DMS114 treated with DMSO at 0.1 percent for 48 hours (cell line): Measurements from ENCODE around the gene TGM2.
A peak's percentile ranks its signal among the peaks of the same experiment; 100 is the strongest.

ENCODE experiments used
- DNase-seq: peaks from one replicate; lab custom pipeline; 2025; ENCODE audit not compliant: unreplicated experiment; lab: John Stamatoyannopoulos, UW

TGM2 gene

DNA sequence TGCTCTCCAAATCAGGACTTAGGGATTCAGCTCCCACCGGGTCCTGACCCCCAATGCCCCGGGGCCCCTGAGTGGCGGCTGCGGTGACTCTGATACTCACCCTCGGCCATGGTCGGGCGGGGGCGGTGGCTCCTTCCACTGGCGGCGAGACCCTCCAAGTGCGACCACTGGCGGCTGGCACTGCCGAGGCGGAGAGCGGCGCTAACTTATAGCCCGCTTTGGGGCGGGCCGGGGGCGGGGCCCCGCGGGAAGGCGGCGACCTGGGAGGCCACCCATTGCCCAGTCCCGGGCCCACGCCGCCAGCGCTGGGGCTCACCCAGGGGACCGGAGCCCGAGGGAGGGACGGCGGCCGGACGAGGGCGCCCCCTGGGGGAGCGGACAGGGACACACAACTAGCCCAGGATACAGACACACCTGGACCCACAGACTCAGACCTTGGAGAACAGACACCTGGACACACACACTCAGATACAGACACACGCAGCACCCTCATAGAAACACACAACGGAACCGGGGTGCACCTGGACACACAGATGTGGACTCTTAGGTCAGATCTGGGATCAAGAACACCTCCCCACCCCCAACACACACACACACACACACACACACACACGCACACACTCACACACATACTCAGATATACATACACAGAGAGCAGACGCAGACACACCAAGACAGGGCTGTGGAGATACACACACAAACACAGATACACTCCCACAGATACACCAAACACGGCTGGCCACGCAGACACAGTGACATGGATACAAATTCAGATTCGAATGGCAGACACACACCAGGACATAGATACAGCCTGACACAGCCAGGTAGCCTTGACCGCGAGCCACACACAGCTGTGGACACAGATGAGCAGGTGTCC, at the start of gene TGM2:
Gene TGM2 (minus strand): TSS at position 182 of the 877 bp plus-strand sequence. CDS start 72 bp downstream, at position 110.
- DNase-seq: peak; percentile 5

DNA sequence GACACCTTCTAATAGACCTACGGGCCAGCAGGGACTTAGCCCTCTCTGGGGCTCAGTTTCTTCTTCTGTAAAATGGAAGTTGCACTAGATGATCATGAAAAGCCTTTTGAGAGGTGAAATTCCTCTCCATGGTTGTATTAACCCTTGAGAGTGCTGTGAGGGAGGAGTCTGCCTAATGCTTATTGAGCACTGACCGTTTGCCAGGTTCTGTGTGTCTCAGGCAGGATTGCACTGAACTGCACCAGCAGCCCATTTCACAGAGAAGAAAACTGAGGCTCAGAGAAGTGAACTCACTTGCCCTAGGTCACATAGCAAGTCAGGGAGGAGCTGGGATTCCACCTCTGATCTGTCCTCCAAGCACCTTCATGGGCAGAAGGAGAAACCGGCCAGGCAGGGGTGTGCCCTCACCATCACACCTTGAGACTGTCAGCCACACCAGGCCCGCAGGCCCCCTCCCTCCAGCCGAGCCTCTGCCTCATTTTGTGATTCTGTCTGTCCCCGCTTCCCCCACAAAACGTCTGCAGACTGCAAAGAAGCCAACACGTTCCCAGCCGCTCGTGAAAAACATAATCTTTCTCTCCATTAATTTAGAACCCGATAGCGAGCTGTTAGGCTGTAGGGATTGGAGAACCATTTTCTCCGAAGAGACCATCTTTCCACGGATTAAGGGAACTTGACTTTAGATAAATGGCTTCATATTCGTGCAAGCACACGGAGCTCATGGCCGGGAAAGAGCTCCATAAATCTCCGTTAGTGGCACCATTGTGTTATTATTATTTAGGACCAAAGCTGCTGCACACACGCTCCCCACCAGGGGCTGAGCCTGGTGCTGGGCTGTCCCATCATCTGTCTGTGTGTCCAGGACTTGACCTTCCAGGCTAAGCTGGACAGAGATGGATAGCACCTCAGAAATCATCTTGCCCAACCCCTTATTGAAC, 49.5 kb upstream of the TGM2 start:
- DNase-seq: no peak

DNA sequence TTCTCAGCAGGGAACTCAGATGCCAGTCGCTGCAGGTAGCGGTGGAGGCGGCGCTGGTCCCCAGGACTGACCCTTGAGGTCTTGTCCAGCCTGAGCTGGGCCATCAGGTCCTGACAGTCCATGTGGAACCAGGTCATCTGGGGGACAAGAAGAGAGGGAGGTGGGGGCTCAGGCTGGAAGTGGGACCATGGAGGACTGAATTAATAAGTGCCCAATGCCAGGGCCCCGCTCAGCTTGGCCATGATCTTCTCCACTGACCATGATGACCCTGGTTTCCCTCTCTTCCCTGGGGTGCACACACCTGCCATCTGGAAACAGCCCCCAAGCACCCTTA, 48.5 kb upstream of the TGM2 start:
- no peak for DNase-seq

DNA sequence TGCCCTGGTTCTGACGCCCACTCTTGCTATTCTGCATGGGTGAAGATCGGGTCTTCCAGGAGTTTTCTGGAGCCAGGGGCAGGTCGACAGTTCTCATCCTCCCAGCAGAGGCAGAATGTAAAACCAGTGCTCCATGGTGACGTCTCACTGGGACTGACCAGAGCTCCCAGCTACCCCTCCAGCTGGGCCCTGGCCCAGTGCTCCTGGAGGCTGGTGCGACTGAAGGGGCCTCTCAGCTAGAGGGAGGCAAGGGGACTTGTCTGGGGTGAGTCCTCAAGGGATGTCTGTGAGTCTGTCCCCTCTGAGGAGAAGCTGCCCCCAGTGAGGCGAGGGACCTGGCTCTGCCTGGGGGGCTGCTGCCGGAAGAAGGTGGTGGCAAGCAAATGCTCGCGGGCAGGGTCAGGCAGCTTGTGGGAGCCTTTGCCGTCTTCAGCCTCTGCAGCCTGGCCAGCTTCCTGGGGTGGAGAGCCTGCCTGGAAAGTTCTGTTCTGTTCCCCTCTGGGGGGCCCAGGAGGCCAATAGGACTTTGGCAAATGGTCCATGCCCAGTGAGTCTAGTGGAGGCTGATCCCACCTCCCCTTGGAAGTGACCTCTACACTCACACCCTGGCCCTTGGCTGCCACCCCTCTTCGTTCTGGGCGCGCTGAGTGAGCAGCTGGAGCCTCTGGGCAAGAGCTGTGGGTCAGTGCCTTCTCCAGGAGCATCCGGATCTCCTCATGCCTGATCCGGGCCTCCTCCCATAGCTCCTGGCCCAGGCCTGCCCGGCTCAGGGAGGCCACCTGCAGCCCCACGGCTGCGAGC, 47.9 kb upstream of the TGM2 start:
- no peak for DNase-seq

DNA sequence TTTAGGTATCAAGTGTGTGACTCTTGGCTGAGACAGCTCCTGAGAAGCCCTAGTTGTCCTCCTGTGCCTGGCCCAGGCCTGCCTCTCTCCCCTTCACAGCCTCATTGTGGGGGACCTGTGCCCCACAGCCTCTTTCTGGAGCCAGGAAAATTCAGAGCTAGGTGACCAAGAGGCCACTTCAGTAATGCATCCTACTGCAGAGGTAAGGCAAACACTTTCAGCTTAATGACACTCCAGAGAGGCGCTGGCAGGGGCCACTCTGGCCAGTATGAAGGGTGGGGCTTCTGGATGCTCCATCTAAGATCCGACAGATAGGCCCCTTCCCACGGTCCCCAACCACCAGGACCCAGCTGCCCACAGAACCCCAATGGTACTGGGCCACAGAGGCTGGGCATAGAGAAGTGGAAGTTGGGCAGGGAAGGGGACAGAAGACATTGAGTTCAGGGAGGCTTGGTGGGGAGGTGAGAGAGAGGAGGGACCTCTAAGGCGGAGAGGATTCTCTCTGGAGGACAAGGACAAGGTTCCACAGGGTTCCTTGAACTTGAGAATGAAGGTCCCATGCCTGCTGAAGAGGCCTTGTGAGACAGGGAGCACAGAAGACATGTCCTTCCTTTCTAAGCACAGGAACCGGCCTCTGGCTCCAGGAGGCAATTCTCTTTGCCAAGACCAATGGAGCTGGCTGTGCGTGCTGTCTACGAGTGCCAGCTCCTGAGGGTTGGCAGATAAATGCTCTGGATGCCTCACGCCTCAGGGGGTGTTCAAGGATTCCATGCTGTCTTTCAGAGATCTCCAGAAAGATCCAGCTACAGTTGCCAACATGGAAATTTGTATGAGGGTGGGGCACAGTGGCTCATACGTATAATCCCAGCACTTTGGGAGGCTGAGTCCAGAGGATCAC, 46.4 kb upstream of the TGM2 start:
- no peak for DNase-seq

DNA sequence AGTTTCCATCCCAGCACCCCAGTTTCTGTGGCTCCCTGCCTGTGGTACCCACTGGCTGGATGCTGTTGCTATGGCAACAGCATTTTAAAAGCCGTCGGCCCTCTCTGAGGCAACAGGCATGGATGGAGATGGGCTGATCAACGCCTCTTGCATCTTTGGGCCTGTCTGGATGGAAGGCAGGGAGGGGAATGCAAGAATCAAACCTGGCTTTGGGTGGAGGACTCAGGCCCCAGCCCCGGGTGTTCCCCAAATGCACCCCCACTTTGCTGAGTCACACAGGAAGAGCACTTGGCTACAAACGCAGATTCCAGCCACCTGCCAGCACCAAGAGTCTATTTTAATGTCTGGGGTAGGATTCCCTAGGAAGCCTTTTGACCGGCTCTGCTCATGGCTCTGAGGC, 45.7 kb upstream of the TGM2 start:
- no peak for DNase-seq

DNA sequence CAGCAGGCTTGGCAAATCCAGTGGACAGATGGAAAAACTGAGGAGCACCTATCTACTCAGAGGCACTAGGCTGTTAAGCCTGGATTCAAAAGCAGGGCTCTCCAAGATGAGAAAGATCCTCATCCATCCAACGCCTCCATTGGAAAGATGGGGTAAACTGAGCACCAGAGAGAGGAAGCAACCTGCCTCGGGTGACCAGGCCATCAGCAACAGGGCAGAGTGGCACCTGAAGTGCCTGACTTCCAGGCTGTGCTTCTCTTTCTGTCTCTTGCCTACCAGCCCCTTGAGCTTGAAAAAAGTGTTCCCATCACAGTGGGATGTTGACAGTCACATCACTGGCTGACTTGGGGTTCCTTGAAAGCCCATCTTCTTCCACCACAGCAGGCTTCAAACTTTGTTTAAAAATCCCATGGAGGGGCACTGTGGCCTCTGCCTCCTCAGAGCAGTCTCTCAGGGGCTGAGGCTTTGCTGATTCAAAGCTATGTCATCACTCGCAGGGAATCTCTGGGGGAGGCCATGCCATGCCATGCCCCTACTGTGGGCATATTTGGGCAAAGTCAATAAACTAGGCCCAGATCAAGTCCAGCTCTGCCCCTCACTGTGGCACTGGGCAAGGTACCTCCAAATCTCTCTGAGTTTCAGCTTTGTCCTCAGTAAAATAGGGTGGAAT, 44.8 kb upstream of the TGM2 start:
- DNase-seq: no peak

DNA sequence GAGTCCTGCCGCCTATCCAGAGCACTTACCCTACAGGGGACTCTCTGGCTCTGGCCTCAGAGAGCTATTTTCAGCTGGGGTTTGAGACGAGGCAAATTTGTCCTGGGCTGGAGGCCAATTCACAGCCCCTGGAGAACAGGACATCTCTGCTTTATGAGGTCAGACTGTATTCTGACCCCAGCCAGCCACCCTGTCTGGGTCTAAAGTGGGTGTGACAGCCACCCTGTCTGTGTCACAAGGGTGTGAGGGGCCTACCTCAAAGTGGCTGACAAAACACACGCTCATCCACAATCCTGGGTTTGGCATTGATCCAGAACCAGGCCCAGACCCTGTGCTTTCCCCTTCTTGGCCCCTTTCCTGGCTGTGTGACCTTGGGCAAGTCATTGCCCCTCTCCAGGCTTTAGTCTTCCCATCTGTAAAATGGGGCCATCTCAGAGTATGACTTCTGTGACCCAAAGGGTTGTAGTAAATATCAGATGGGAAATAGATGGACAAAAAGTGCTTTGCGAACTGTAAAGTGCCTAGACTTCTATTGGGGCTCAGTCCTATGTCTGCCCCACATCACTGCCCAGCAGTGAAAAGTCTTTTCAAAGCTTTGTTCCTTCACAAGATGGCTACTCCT, 44.1 kb upstream of the TGM2 start:
- DNase-seq: no peak

DNA sequence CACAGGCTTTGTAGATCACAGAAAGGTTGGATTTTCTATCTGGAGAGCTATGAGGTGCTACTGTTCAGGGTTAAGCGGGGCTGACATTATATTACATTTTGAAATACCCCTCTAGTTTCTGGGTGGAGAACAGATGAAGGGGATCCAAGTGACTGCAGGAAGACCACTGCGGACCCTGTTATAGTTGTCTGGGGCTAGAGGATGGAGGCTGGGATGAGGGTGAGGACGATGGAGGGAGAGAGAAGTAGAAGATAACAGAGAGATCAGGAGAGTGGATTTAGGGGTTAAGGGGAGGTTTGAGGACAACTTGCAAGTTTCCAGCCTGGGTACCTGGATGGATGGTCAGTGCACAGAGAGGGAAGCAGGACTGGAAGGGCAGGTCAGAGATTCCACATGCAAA, 43.5 kb upstream of the TGM2 start:
- DNase-seq: no peak

DNA sequence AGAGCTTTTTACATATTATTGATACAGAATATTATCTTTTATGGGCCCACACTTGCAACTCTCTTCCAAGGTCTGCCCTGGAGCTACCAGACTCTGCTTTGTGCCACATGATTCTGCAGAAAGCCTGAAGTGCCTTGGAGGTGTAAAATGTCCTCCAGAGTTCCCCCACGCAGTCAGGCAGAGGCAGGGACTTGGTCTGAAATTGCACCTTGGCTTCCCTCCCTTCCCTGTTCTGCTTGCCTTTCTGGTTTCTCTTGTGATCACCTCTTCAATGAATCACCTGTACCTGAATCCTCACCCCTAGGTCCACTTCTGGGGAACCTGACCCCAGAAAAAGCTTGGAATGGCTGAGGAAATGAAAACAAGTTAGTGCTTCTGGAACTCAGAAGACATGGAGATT, 43.0 kb upstream of the TGM2 start:
- no peak for DNase-seq

DNA sequence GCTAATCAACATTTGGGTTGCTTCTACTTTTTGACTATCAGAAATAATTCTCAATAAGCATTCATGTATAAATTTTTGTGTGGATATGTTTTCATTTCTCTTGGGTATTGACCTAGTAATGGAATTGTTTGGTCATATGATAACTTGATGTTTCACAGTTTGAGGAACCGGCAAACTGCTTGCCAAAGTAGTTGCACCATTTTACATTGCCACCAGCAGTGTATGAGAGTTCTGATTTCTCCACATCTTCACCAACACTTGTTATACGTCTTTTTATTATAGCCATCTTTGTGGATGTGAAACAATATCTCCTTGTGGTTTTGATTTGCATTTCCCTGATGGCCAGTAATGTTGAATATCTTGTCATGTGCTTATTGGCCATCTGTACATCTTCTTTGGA, 42.6 kb upstream of the TGM2 start:
- DNase-seq: no peak

DNA sequence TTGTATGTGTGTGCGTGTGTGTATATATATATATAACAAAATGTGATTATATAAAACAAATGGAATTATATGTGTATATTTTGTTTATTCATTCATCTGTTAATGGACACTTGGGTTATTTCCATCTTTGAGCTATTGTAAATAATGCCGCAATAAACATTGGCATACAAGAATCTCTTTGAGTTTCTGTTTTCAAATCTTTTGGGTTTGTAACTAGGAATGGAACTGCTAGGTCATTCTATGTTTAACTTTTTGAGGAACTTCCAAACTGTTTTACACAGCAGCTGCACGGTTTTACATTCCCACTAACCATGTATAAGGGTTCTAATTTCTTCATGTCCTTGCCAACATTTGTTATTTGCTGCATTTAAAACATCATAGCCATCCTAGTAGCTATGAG, 39.9 kb upstream of the TGM2 start:
- no peak for DNase-seq

DNA sequence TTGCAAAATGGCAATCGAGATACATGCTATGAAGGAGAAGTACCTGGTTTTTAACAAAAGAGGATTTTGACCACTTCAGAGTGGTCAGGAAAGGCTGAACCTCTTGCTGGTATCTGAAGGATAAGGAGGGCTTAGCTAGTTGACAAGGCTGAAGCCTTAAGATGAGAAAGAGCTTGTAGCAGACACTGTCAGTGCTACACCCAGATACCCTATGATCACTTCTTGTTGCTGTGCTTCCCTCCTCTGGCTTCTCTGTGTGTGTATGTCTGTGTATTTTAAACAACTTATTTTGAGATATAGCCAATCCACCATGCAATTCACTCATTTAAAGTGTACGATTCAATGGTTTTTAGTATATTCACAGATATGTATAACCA, 38.9 kb upstream of the TGM2 start:
- DNase-seq: no peak

DNA sequence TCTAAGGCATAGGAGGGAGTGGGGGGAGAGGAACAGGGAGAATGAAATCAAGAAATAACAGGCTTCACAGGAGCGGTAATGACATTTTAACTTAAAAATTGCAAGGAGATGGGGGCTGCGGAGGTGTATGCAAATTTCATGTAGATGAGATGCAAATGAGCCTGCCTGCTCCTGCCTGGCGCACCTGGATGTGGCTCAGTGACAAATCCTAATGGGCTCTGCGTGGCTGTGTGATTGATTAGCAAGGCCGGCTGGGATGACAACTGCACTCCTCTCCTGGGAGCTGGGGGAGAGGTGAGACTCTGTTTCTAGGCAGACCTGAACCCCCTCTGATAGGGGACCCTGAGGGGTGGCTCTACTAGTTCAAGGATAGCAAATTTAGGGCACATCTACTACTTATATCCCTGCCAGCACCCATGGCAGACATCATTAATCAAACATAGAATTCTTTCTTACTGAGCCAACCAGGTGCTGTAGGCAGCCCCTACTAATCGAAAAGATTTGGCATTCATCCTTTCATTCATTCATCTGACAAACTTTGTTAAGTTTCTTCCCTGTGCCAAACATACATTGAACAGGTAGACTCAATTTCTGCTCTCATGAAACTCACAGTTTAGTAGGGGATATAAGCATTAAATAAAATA, 38.4 kb upstream of the TGM2 start:
- no peak for DNase-seq

DNA sequence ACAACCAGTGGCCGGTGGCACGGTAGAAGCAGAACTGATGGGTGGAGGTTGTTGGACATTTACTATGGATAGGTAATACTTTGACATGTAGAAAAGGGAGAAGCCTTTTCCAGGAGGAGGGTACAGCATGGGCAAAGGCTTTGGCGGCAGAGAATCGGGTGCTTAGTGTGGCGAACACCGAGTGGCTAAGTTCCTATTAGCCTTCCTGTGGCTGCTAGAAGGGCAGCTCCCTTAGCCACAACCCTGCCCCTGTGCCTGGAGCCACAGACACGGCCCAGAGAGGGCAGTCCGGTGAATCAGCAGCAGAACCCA, 37.9 kb upstream of the TGM2 start:
- DNase-seq: no peak

DNA sequence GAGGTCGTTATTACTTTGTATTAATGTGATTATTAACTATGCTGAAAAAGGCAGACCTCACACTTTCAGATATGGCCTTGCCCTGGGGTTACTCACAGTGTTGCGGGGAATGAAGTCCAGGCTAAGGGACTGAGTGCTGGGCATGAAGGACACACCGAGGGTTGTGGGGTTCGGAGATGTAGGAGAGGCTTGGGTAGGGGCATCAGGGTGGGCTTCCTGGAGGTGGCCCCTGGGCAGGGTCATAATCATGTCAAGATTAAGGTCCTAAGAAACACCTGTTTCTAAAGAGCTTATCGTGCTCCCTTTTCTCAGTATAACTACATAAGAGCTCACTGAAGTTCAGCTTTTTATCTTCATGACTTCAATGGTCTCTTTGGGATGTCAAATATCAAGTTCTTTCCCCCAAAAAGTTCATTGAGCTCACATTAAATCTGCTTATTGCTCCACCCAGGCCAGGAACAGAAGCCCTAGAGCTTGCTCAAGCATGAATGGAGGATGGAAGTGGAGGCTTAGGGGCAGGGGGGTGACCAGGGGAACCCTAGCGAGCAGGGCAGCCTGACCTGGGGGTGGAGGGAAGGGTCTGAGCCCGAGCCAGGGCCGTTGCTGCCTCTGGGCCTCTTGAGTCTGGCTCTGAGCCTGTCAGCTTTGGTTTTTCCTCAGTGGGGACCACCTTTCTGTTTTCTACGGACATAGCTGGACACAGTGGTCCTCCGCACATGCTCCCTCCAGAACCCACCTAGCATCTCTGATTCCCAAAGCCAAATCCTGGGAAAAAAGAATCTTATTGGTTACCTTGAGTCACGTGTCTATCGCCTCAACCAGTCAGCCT, 37.3 kb upstream of the TGM2 start:
- no peak for DNase-seq

DNA sequence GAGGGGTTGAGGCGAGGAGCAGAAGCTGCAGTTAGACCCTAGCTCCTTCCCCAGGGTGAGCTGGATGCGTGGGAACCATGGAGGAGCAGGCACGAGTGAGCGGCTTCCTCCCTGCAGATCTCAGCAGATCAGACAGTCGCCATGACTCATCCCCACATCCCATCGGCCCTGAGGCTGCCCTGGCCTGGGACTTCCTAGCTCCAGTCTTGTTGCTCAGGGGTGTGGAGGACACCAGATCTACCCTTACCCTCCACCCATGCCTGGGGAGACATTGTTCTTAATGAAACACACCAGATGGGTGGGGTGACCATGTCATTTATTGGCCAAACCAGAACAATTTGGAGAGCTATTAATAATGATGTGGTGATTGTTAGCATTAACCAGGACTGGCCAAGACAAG, 36.3 kb upstream of the TGM2 start:
- DNase-seq: no peak

DNA sequence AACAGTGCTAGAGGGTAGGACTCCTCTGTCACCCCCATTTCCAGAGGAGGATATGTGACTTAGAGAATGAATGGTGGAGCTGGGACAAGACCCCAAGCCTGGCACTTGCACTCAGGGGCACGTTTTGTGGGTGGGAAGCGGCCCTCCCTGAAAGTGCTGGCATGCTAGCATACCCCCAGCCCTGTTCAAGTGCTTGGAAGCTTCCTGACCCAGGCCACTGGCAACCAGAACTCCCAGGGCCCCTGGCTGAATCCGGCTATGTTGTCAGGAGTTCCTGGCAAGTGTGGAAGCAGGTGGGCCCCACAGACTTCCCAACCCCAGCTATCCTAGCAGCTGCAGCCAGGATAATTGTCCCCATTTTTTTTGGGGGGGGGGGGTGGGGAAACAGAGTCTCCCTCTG, 35.6 kb upstream of the TGM2 start:
- DNase-seq: no peak
